H1 (cell line): ENCODE data around the gene FHDC1. TPM values are rescaled to one million over a fixed set of nuclear protein-coding genes. Genes with fewer than 3 reads are reported as not detected.
A peak's percentile ranks its signal among the peaks of the same experiment; 100 is the strongest.

Experiments
- ATF3 ChIP-seq: IDR thresholded peaks from 2 replicates; pipeline ENCODE4 v1.6.1; 2011; ENCODE audit warnings: low read depth, mild to moderate bottlenecking, low read length; ENCODE audit not compliant: insufficient read depth
- BRCA1 ChIP-seq: IDR thresholded peaks from 2 replicates; pipeline ENCODE4 v1.6.1; 2012; ENCODE audit warnings: low read depth, low read length, improper control_type of control experiment
- CBX8 ChIP-seq: fragments of 300-800, 300-1000 bp; sonication (generic); IDR thresholded peaks from 2 replicates; pipeline ENCODE4 v1.7.1; 2016; ENCODE audit warnings: low read depth, low read length, borderline replicate concordance
- CHD7 ChIP-seq: fragments of 300-600 bp; sonication (generic); IDR thresholded peaks from 2 replicates; pipeline ENCODE4 v1.7.1; 2012; ENCODE audit warnings: low read length, moderate library complexity, mild to moderate bottlenecking, inconsistent platforms; ENCODE audit not compliant: insufficient replicate concordance
- HDAC2 ChIP-seq, 2 experiments: fragments of 300-600 bp in 1 of 2; sonication (generic) in 1 of 2; IDR thresholded peaks; 2 replicates each; pipeline ENCODE4 v1.6.1; 2011 to 2012; ENCODE audit warnings: low read depth in 2 of 2, low read length in 2 of 2, mild to moderate bottlenecking in 2 of 2, moderate library complexity in 2 of 2, borderline replicate concordance in 1 of 2, inconsistent platforms in 1 of 2
- KDM1A ChIP-seq: fragments of 200-600, 300-600 bp; sonication (generic); IDR thresholded peaks from 2 replicates; pipeline ENCODE4 v1.7.1; 2016; ENCODE audit warnings: mild to moderate bottlenecking, low read length, borderline replicate concordance
- MAFK ChIP-seq: IDR thresholded peaks from 2 replicates; pipeline ENCODE4 v1.6.1; 2012; ENCODE audit warnings: low read depth, mild to moderate bottlenecking, improper control_type of control experiment, low read length
- MAX ChIP-seq: IDR thresholded peaks from 2 replicates; pipeline ENCODE4 v1.6.1; 2012; ENCODE audit warnings: inconsistent platforms
- POLR2A ChIP-seq, 2 experiments: IDR thresholded peaks; 1 replicate in 1 of 2; 2 replicates in 1 of 2; pipeline ENCODE4 v1.6.1; 2011; ENCODE audit warnings: low read depth in 2 of 2, low read length in 2 of 2, mild to moderate bottlenecking in 2 of 2; ENCODE audit errors: control extremely low read depth in 1 of 2
- RAD21 ChIP-seq, 2 experiments: IDR thresholded peaks in 1 of 2; conservative IDR thresholded peaks in 1 of 2; 2 replicates each; pipeline ENCODE4 v1.6.1; 2011; ENCODE audit warnings: low read depth in 2 of 2, low read length in 2 of 2, improper control_type of control experiment in 1 of 2, inconsistent platforms in 1 of 2, mild to moderate bottlenecking in 1 of 2, moderate library complexity in 1 of 2
- polyA plus RNA-seq, 7 experiments: library from polyadenylated mRNA; depleted of rRNA in 3 of 7; stranded (reverse) in 5 of 7; unstranded in 2 of 7; fragments of >200 nt in 5 of 7; fragments of 200-250 nt in 2 of 7; gene quantifications; 1 replicate in 5 of 7; 2 replicates in 1 of 7; 4 replicates in 1 of 7; pipeline versions ENCODE4 v1.2.1 to v1.2.3, GENCODE V29; 2011 to 2013; ENCODE audit warnings: missing spikeins in 2 of 7, mixed read lengths in 2 of 7
- total RNA-seq: library from RNA; stranded (reverse); fragmentation: NEBNext Ultra II Directional; extraction: Animal tissue kit (Norgen Biotek cat#: 25700); gene quantifications from 2 replicates; pipeline ENCODE4 v1.2.1, GENCODE V29; 2021

The FHDC1 gene
- total and polyA plus RNA-seq, 2 of the 8 experiments (the other 6 are each of a cell fraction or from before 2014, with no cell fraction given) = 6.4 to 28.6 TPM

- TF ChIP-seq CBX8 (no peak), MAX (no peak), KDM1A (no peak), BRCA1 (no peak), CHD7 (no peak), HDAC2 (IDR thresholded peaks at IDR 0.05; ENCODE audit: borderline replicate concordance in 1 of 2, low read depth in 2 of 2, low read length in 2 of 2) (no peak), RAD21 (IDR thresholded peaks at IDR 0.05 in 1 of 2, conservative IDR thresholded peaks at IDR 0.05 in 1 of 2; ENCODE audit: low read depth in 2 of 2, low read length in 2 of 2) (peak; percentile 34 to 56), POLR2A (IDR thresholded peaks at IDR 0.05; ENCODE audit: control extremely low read depth in 1 of 2, low read depth in 2 of 2, low read length in 2 of 2) (no peak), MAFK (no peak), ATF3 (0 out of 2 replicates have a peak, but pooled peaks have one; percentile 34)
Observed at GRCh38 chr4:152935143-152935542, 980 bp upstream of the FHDC1 start (continued).
